Mucosa of descending colon (tissue), 3 donors: ENCODE results near the gene PPFIBP2. TPM values are rescaled to one million over a fixed set of nuclear protein-coding genes. Genes with fewer than 3 reads are reported as not detected.

Experiments used
- ATAC-seq: fragments of 200-7000 bp; cut with Tn5 transposase; one replicate; pipeline ENCODE4 v1.9.1; 2020; ENCODE audit warnings: mild to moderate bottlenecking, moderate library complexity
- DNase-seq, 3 donors: peaks; one replicate each; pipeline ENCODE4 v3.0.0-alpha.2; 2020
- H3K36me3 ChIP-seq: fragments of 200-600 bp; one replicate; pipeline ENCODE4 v1.8.0; 2021; ENCODE audit warnings: low read depth, mild to moderate bottlenecking
- H3K4me1 ChIP-seq: fragments of 200-600 bp; one replicate; pipeline ENCODE4 v1.8.0; 2021; ENCODE audit warnings: low read depth, mild to moderate bottlenecking
- H3K4me3 ChIP-seq: fragments of 200-600 bp; one replicate; pipeline ENCODE4 v1.8.0; 2021; ENCODE audit warnings: mild to moderate bottlenecking
- H3K9me3 ChIP-seq: fragments of 200-600 bp; one replicate; pipeline ENCODE4 v1.8.0; 2021; ENCODE audit warnings: mild to moderate bottlenecking
- intact Hi-C, 2 donors: fragments of 100-400 bp; cut with DNase I in 1 of 2; cut with micrococcal nuclease in 1 of 2; formaldehyde crosslinking; loops; one replicate each; pipeline versions ENCODE4 v1.11.0 to v1.11.1; 2022; cut with DNase I, micrococcal nuclease
- total RNA-seq, 3 donors: library from RNA; stranded (reverse); fragmentation: NEBNext Ultra II Directional in 2 of 3; extraction: Animal tissue kit (Norgen Biotek cat#: 25700) in 2 of 3; gene quantifications; one replicate each; pipeline versions ENCODE4 v1.2.1 to v1.2.4, GENCODE V29; 2021 to 2023
- TF ChIP-seq, protein P1 (sequence below): fragments of 200-600 bp; IDR thresholded peaks from one replicate; pipeline ENCODE4 v1.8.0; 2022; ENCODE audit warnings: antibody characterized with exemption, mild to moderate bottlenecking
- donor health status: DM: no; HTN: no; CAD: no; lungs with moderate emphysema.
- donor health status: DM: no; HTN: no; CAD: no.
- donor health status: DM: no; HTN: yes; CAD: no.

Gene PPFIBP2
- total RNA-seq, 3 donors from 2014 or later, result 40.1 to 83.5 (median 69.2) TPM

DNA sequence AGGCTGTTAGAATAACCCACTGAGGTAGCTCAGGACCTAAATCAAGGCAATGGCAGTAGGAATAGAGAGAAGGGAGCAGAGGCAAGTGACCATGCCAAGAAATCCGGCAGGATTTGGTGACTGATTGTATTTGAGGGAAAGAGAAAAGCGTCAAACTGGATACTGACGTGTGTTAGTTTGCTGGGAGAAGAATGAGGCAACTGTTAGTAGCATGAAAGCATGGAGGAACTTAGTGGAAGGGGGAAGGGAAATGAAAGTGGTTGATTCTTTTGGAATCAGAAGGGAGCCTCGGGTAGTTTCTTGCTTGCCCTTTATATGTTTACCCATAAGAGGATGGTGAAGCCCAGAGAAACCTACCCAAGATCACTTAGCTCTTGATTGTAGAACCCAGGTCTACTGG is 8.3 kb downstream of the PPFIBP2 start:
- TF ChIP-seq, protein P1, sequence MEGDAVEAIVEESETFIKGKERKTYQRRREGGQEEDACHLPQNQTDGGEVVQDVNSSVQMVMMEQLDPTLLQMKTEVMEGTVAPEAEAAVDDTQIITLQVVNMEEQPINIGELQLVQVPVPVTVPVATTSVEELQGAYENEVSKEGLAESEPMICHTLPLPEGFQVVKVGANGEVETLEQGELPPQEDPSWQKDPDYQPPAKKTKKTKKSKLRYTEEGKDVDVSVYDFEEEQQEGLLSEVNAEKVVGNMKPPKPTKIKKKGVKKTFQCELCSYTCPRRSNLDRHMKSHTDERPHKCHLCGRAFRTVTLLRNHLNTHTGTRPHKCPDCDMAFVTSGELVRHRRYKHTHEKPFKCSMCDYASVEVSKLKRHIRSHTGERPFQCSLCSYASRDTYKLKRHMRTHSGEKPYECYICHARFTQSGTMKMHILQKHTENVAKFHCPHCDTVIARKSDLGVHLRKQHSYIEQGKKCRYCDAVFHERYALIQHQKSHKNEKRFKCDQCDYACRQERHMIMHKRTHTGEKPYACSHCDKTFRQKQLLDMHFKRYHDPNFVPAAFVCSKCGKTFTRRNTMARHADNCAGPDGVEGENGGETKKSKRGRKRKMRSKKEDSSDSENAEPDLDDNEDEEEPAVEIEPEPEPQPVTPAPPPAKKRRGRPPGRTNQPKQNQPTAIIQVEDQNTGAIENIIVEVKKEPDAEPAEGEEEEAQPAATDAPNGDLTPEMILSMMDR, result no peak
- no peaks in the 10 kb centered on the region for H3K36me3 ChIP-seq
- DNase-seq (no peak), ATAC-seq (no peak)
- intact Hi-C loops, result no loop called here
- no peaks in the 10 kb centered on the region for H3K4me1 ChIP-seq
- H3K4me3 ChIP-seq, result no peak overlapping the region
- no peaks in the 10 kb centered on the region for H3K9me3 ChIP-seq

DNA sequence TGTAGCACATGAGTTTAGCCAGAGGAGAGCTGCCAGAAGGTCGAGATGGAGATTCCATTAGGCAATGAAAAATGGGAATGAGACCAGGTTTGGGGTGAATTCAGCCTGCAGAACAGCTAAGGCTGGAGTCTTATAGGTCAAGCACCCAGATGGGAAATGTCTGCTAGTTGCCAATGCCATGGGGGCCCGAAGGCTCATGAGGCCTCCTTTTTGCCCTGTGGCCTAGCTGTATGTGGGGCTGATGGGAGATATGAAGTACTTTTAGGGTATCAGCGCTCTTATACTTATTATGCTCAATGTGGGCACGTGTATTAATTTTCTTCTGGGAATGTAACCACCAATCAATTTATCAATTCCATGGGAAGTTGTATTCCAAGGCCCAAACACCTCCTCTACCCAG is 8.7 kb downstream of the PPFIBP2 start:
- Histone ChIP-seq H3K36me3 (no peaks in the 10 kb centered on the region), H3K4me3 (no peak overlapping the region), H3K9me3 (no peaks in the 10 kb centered on the region), H3K4me1 (no peaks in the 10 kb centered on the region)
- ATAC-seq, result no peak
- no peak for DNase-seq
- intact Hi-C loops, result no loop called here
- TF ChIP-seq, protein P1, result no peak

DNA sequence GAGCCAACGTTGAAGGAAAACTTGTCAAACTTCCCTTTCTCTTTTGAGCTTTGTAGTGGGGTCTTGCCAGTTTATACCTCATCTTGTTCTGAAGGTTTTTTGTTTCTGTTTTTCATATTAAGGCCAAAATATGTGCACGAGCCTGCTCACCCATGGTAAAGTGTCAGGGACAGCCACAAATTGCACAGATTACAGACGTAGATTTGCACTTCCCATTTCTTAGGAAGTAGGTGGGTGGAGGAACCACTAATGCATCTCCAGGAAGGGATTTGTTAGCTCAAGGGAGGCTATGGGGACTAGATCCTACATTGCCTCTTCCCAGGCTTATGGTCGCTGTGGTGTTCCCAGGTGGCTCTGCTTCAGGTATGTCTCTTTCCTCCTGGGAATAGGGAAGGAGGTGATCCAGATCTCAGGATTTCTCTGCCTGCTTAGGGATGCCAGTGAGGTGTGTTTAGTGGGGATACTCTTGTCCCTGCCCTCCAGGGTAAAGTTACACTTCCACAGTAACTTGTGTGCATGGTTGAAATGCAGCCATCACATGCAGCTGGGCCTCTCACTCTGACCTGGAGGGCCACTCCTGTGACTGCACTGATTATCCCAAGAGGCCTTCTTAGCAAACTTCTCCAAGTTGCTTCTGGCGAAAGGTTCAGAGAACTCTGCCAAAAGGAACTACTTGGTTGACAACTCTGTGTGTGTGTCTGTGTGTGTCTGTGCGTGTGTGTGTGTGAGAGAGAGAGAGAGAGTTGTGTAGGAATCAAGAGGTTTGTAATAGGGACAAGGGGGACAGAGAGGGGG is 9.8 kb downstream of the PPFIBP2 start:
- Histone ChIP-seq H3K9me3 (no peaks in the 10 kb centered on the region), H3K36me3 (no peaks in the 10 kb centered on the region), H3K4me3 (no peak overlapping the region), H3K4me1 (no peaks in the 10 kb centered on the region)
- intact Hi-C loops, result no loop called here
- ATAC-seq (no peak), DNase-seq (no peak)
- TF ChIP-seq, protein P1, result no peak

DNA sequence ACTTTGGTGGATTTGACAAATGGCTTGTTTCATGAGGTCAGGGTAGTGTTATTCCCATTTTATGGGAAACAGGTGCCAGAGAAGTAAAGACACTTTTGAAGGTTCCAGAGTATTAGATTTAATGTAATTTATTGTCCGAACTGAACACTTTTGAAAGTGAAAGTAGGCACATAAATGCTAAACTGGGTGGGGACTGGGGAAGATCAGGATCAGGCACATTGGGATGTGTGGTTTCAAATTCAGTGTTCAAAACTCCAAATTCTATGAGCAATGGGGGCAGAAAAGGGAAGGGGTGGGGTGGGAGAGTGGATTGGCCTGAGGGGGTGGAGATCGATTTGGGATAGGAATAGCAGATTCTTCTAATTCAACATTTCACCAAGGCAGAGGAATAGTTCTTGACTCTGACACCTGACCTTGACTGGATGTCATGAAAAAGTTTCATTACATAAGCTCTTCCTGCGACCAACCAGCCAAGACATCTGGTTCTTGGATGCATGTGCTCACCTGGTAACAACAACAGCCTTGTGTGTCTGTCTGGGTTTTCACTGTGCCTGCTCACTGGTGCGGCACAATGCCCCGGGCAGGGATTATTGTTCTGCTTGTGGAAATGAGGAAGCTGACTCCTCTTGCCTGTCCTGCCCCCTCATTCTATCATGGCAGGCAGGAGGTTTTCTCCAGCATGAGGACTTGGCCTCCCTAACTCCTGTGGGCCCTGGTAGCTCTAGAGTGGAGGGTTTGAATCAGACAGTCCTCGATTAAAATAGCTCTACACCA is 10.8 kb downstream of the PPFIBP2 start:
- intact Hi-C loops, result no loop called here
- no peaks in the 10 kb centered on the region for H3K9me3 ChIP-seq
- no peaks in the 10 kb centered on the region for H3K36me3 ChIP-seq
- H3K4me3 ChIP-seq, result no peak overlapping the region
- no peak for DNase-seq
- H3K4me1 ChIP-seq, result no peaks in the 10 kb centered on the region
- ATAC-seq, result peak; percentile 24
- TF ChIP-seq, protein P1, result no peak

DNA sequence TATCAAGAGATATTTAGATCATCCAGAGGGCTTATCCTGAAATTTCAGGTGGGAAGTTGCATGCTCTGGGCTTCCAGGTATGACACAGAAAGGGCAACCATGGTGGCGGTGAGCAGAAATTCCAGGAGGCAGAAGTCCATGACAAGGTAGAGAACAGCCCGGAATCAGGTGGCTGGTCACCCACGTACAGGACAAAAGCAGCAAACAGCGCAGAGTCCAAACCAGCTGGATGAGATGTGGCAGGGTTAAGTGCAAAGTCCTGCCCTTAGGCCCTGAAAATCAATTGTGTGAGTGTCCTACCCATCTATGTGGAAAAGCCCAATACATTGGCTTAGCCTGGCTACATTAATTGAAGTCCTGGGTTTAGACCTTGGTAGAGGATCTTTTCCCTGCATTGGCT is 11.6 kb downstream of the PPFIBP2 start:
- no peak for ATAC-seq
- DNase-seq, result no peak
- TF ChIP-seq, protein P1, result no peak
- no peaks in the 10 kb centered on the region for H3K36me3 ChIP-seq
- intact Hi-C loops, result no loop called here
- no peaks in the 10 kb centered on the region for H3K9me3 ChIP-seq
- no peaks in the 10 kb centered on the region for H3K4me1 ChIP-seq
- H3K4me3 ChIP-seq, result no peak overlapping the region
